ENCODE results near the gene IL36A. TPM values are rescaled to one million over a fixed set of nuclear protein-coding genes. Genes with fewer than 3 reads are reported as not detected.

IL36A gene
- total RNA-seq, 4 donors from 2014 or later = not detected

DNA sequence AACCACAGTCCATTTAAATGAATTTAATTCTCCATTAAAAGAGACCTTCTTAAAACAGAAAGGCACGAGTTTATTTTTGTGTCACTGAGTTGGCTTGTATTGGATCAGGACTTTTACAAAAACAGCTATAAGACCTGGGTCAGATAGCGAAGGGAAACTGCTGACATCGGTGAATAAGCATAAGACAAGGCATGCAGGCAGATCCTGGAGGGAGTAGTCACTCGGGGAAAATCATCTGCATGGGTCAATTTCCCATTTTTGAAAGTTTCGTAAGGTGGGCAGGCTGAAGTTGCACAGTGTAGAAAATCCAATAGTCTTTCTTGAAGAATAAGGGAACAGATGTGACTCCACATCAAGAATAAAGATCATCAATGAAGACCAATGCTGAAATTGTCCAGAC lies 34.5 kb downstream of the IL36A start:
- DNase-seq (no peak), ATAC-seq (no peak)
- in situ Hi-C loops (cut with MboI; ENCODE audit: low sequenced_read_pairs in 4 of 4) (no loop called here), intact Hi-C loops (cut with DNase I; ENCODE audit: low total_unique reads) (no loop called here)
- H3K36me3 ChIP-seq = no peaks in the 10 kb centered on the region
- no peaks in the 10 kb centered on the region for H3K9me3 ChIP-seq
- H3K27me3 ChIP-seq = no peaks in the 10 kb centered on the region
- H3K4me3 ChIP-seq = no peak overlapping the region
- TF ChIP-seq, protein P1, sequence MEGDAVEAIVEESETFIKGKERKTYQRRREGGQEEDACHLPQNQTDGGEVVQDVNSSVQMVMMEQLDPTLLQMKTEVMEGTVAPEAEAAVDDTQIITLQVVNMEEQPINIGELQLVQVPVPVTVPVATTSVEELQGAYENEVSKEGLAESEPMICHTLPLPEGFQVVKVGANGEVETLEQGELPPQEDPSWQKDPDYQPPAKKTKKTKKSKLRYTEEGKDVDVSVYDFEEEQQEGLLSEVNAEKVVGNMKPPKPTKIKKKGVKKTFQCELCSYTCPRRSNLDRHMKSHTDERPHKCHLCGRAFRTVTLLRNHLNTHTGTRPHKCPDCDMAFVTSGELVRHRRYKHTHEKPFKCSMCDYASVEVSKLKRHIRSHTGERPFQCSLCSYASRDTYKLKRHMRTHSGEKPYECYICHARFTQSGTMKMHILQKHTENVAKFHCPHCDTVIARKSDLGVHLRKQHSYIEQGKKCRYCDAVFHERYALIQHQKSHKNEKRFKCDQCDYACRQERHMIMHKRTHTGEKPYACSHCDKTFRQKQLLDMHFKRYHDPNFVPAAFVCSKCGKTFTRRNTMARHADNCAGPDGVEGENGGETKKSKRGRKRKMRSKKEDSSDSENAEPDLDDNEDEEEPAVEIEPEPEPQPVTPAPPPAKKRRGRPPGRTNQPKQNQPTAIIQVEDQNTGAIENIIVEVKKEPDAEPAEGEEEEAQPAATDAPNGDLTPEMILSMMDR (IDR thresholded peaks at IDR 0.05 in 4 of 5, conservative IDR thresholded peaks at IDR 0.05 in 1 of 5) = no peak
- no peak overlapping the region for H3K27ac ChIP-seq
- no peaks in the 10 kb centered on the region for H3K4me1 ChIP-seq

DNA sequence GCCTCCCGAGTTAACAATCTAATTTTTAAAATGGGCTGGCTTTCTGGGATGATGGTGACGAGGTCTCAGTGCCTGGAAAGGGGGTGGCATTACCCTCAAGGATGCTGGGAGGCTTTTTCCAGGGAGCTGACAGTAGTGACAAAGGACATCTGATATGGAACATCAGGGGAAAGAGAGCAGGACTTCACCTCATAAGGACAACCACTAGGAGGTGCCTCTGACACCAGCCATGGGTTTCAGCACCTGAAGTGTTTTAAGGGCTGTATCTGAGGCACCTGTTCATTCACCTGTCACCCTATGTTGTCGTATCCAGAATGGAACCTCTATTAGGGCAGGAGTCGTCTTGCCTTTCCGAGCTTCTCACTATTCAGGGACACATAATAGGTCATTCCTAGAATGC lies 36.6 kb downstream of the IL36A start:
- intact Hi-C loops (cut with DNase I; ENCODE audit: low total_unique reads) = no loop called here
- in situ Hi-C loops (cut with MboI; ENCODE audit: low sequenced_read_pairs in 4 of 4) = no loop called here

DNA sequence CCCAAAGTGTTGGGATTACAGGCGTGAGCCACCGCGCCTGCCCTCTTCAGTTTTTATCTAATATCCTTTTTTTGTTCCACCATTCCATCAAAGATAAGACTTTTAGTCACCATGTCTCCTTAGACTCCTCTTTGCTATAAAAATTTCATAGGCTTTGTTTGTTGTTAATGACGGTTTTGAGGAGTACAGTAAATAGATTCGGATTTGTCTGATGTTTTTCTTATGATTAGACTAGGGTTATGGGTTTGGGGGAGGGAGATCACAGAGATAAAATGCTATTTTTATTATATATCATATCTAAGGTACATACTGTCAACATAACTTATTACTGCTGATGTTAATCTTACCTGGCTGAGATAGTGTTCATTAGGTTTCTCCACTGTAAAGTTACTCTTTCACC lies 41.2 kb downstream of the IL36A start:
- Histone ChIP-seq H3K36me3 (no peaks in the 10 kb centered on the region), H3K4me3 (no peak overlapping the region), H3K4me1 (no peaks in the 10 kb centered on the region), H3K27me3 (no peaks in the 10 kb centered on the region), H3K27ac (no peak overlapping the region), H3K9me3 (no peaks in the 10 kb centered on the region)
- DNase-seq (no peak), ATAC-seq (no peak)
- intact Hi-C loops (cut with DNase I; ENCODE audit: low total_unique reads) = no loop called here
- in situ Hi-C loops (cut with MboI; ENCODE audit: low sequenced_read_pairs in 4 of 4) = no loop called here
- TF ChIP-seq POLR2A (IDR thresholded peaks at IDR 0.05) = no peak
- TF ChIP-seq, protein P1 (IDR thresholded peaks at IDR 0.05 in 4 of 5, conservative IDR thresholded peaks at IDR 0.05 in 1 of 5) = no peak

More for the DNA sequence above, 36.6 kb downstream of the IL36A start:
- TF ChIP-seq POLR2A (IDR thresholded peaks at IDR 0.05) = no peak
- Histone ChIP-seq H3K4me1 (no peaks in the 10 kb centered on the region), H3K27me3 (no peaks in the 10 kb centered on the region), H3K4me3 (no peak overlapping the region), H3K9me3 (no peaks in the 10 kb centered on the region), H3K27ac (no peak overlapping the region), H3K36me3 (no peaks in the 10 kb centered on the region)
- no peak for ATAC-seq
- no peak for DNase-seq

DNA sequence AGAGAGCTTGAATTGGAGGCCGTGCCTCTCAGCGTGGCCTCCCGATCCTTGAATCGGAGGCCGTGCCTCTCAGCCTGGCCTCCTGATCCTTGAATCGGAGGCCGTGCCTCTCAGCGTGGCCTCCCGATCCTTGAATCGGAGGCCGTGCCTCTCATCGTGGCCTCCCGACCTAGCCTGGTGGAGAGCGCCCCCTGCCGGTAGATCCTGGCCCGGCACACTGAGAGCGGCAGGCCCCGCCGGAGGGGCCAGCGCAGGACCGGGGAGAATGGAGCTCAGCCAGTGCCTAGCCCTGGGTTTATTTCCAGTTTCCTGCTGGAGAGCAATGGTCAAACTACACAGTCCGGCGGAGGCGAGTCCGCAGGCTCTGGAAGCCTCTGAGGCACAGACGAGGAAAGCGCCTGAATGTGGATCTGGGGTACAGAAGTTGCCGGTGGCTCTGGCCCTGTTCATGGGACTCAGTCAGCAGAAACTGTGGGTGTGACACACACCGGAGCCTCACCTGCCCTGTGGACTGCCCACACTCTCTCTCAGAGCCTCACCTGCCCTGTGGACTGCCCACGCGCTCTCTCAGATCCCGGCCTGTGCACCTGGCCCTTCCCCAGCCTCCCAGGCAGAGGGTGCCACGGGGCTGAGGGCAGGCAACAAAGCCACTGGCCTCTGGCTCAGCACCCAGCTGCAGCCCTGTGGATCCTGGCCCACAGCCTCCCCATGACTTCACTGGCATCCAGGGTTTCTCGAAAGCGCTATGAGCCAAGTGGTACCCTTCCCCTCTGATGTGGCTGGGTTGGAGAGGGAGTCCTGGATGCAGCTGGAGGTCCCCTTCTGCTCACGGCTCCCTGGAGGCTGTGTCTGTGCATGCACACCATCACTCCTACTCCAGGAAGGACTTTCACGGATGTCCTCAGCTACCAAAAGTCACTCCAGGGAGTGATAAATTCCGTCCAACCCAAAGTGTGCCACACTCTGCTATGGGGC lies 45.9 kb downstream of the IL36A start:
- Histone ChIP-seq H3K4me1 (no peaks in the 10 kb centered on the region), H3K36me3 (no peaks in the 10 kb centered on the region), H3K9me3 (no peaks in the 10 kb centered on the region), H3K4me3 (no peak overlapping the region), H3K27ac (no peak overlapping the region), H3K27me3 (no peaks in the 10 kb centered on the region)
- no peak for TF ChIP-seq POLR2A (IDR thresholded peaks at IDR 0.05)
- TF ChIP-seq, protein P1 (IDR thresholded peaks at IDR 0.05 in 4 of 5, conservative IDR thresholded peaks at IDR 0.05 in 1 of 5) = no peak
- intact Hi-C loops (cut with DNase I; ENCODE audit: low total_unique reads) = no loop called here
- no peak for DNase-seq
- in situ Hi-C loops (cut with MboI; ENCODE audit: low sequenced_read_pairs in 4 of 4) = no loop called here
- no peak for ATAC-seq

DNA sequence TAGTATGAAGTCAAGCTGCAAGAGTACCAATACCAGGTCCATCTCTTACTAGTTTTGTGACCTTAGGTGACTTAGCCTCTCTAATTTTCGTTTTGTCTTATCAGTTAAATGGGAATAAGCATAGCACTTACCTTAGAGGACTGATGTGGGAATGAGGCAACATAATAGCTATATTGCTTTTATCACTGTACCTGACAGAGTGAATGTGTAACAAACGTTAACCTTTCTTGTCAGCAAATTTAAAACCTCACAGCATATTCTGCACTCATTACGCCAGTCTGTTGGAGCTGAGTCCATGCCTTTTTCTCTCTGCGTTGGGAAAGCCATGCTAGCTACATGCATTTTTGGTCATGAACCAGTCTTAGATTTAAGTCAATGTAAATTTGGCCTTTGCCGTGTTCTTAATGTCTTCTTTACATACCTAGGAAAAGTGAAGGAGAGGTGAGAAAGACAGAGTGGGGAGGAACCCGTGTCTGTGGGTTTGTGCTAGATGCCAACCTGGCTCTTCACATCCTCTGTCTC lies 47.2 kb downstream of the IL36A start, which contains the start of gene IL36B:
IL36B (minus strand) TSS at position 472 of the 522 bp plus-strand sequence.
- no peaks in the 10 kb centered on the region for H3K27me3 ChIP-seq
- in situ Hi-C loops (cut with MboI; ENCODE audit: low sequenced_read_pairs in 4 of 4) (no loop called here), intact Hi-C loops (cut with DNase I; ENCODE audit: low total_unique reads) (no loop called here)
- no peaks in the 10 kb centered on the region for H3K36me3 ChIP-seq
- DNase-seq = no peak
- no peaks in the 10 kb centered on the region for H3K9me3 ChIP-seq
- no peak for ATAC-seq
- no peak within 1 kb of the TSS for H3K27ac ChIP-seq
- no peaks in the 10 kb centered on the region for H3K4me1 ChIP-seq
- H3K4me3 ChIP-seq = no peak within 1 kb of the TSS
- TF ChIP-seq, protein P1 (IDR thresholded peaks at IDR 0.05 in 4 of 5, conservative IDR thresholded peaks at IDR 0.05 in 1 of 5) = no peak
- no peak for TF ChIP-seq POLR2A (IDR thresholded peaks at IDR 0.05)

Measured in gastrocnemius medialis (tissue), 4 donors.